MM.1S (cell line): ENCODE results near the gene ELMOD2.

Experiments
- DNase-seq: peaks from one replicate; pipeline ENCODE4 v3.0.0-alpha.2; 2015
- H2AFZ ChIP-seq: fragments of 300-600 bp; sonication (generic); 2 replicates; pipeline ENCODE4 v1.6.0; 2016; ENCODE audit warnings: antibody characterized with exemption, low read length
- H3F3A ChIP-seq: fragments of 300-600 bp; sonication (generic); 2 replicates; pipeline ENCODE4 v1.6.1; 2016; ENCODE audit warnings: mild to moderate bottlenecking, antibody characterized with exemption, low read length, moderate library complexity, mixed read lengths; ENCODE audit not compliant: insufficient read depth
- H3K27ac ChIP-seq: fragments of 300-600 bp; sonication (generic); 2 replicates; pipeline ENCODE4 v1.5.1; 2016; ENCODE audit warnings: mild to moderate bottlenecking, low read length
- H3K27me3 ChIP-seq: fragments of 300-600 bp; sonication (generic); replicated peaks from 2 replicates; pipeline ENCODE4 v1.6.0; 2016; ENCODE audit warnings: low read length; ENCODE audit not compliant: insufficient read depth
- H3K36me3 ChIP-seq: fragments of 300-600 bp; sonication (generic); replicated peaks from 2 replicates; pipeline ENCODE4 v1.6.1; 2016; ENCODE audit warnings: mild to moderate bottlenecking, low read length, mixed read lengths; ENCODE audit not compliant: insufficient read depth
- H3K4me1 ChIP-seq: fragments of 300-600 bp; sonication (generic); 2 replicates; pipeline ENCODE4 v1.6.1; 2016; ENCODE audit warnings: low read length, mixed read lengths
- H3K4me2 ChIP-seq: fragments of 300-600 bp; sonication (generic); 2 replicates; pipeline ENCODE4 v1.6.0; 2016; ENCODE audit warnings: low read depth, low read length
- H3K4me3 ChIP-seq: fragments of 300-600 bp; sonication (generic); 2 replicates; pipeline ENCODE4 v1.5.1; 2016; ENCODE audit warnings: low read length, mixed read lengths
- H3K79me2 ChIP-seq: fragments of 300-600 bp; sonication (generic); 2 replicates; pipeline ENCODE4 v1.6.1; 2016; ENCODE audit warnings: mixed run types, low read length, mixed read lengths
- H3K9ac ChIP-seq: fragments of 300-600 bp; sonication (generic); 2 replicates; pipeline ENCODE4 v1.6.1; 2016; ENCODE audit warnings: low read length, mixed read lengths
- H3K9me2 ChIP-seq: fragments of 300-600 bp; sonication (generic); replicated peaks from 2 replicates; pipeline ENCODE4 v1.6.1; 2016; ENCODE audit warnings: mild to moderate bottlenecking, low read length, mixed read lengths; ENCODE audit not compliant: insufficient read depth
- H3K9me3 ChIP-seq: fragments of 300-600 bp; sonication (generic); replicated peaks from 2 replicates; pipeline ENCODE4 v1.6.1; 2016; ENCODE audit warnings: mild to moderate bottlenecking, low read length, mixed read lengths; ENCODE audit not compliant: insufficient read depth
- H4K20me1 ChIP-seq: fragments of 300-600 bp; sonication (generic); 2 replicates; pipeline ENCODE4 v1.6.1; 2016; ENCODE audit warnings: mild to moderate bottlenecking, low read length, moderate library complexity, mixed read lengths; ENCODE audit not compliant: insufficient read depth
- CTCF ChIP-seq: fragments of 300-600 bp; sonication (generic); IDR thresholded peaks from 2 replicates; pipeline ENCODE4 v1.5.1; 2016; ENCODE audit warnings: antibody characterized with exemption, low read length, mixed read lengths
- EZH2 ChIP-seq: fragments of 300-600 bp; sonication (generic); optimal IDR thresholded peaks from 2 replicates; pipeline ENCODE3; 2017; ENCODE audit warnings: low read depth, mild to moderate bottlenecking, antibody characterized with exemption, low read length, mixed read lengths
- EZH2phosphoT487 ChIP-seq: fragments of 300-600 bp; sonication (generic); IDR thresholded peaks from 2 replicates; pipeline ENCODE4 v1.6.1; 2018; ENCODE audit warnings: antibody characterized with exemption, low read length

ELMOD2 gene

GRCh38 chr4:140569307-140569638, 45.3 kb downstream of the ELMOD2 start:
- Histone ChIP-seq H3K79me2 (no peaks in the 10 kb centered on the region), H3K27me3 (no peaks in the 10 kb centered on the region), H3K4me3 (no peak overlapping the region), H3K9me3 (no peaks in the 10 kb centered on the region), H3K9ac (no peak overlapping the region), H3K4me2 (no peak overlapping the region), H3K4me1 (no peaks in the 10 kb centered on the region), H2AFZ (no peak overlapping the region), H3F3A (no peaks in the 10 kb centered on the region), H3K9me2 (no peaks in the 10 kb centered on the region), H4K20me1 (no peaks in the 10 kb centered on the region), H3K36me3 (no peaks in the 10 kb centered on the region), H3K27ac (no peak overlapping the region)
- no peak for DNase-seq
- TF ChIP-seq EZH2, result no peak
- TF ChIP-seq CTCF, result no peak
- TF ChIP-seq EZH2phosphoT487, result no peak

- Histone ChIP-seq H3K79me2 (no peaks in the 10 kb centered on the region), H3K27me3 (no peaks in the 10 kb centered on the region)
Measured at GRCh38 chr4:140571620-140572019, 47.7 kb downstream of the ELMOD2 start.

GRCh38 chr4:140575489-140575888, 51.5 kb downstream of the ELMOD2 start:
- no peaks in the 10 kb centered on the region for H3K4me1 ChIP-seq
- no peak for TF ChIP-seq EZH2
- TF ChIP-seq CTCF, result no peak
- no peak for TF ChIP-seq EZH2phosphoT487
- no peaks in the 10 kb centered on the region for H3K79me2 ChIP-seq
- H3K4me3 ChIP-seq, result no peak overlapping the region
- H3K36me3 ChIP-seq, result no peaks in the 10 kb centered on the region
- H2AFZ ChIP-seq, result no peak overlapping the region
- H3K27ac ChIP-seq, result no peak overlapping the region
- no peaks in the 10 kb centered on the region for H3K27me3 ChIP-seq
- no peak for DNase-seq
- H3K9me3 ChIP-seq, result no peaks in the 10 kb centered on the region
- no peaks in the 10 kb centered on the region for H4K20me1 ChIP-seq
- no peak overlapping the region for H3K4me2 ChIP-seq
- no peak overlapping the region for H3K9ac ChIP-seq
- H3K9me2 ChIP-seq, result no peaks in the 10 kb centered on the region
- H3F3A ChIP-seq, result no peaks in the 10 kb centered on the region

More at GRCh38 chr4:140571620-140572019, 47.7 kb downstream of the ELMOD2 start:
- Histone ChIP-seq H2AFZ (no peak overlapping the region), H3K9me2 (no peaks in the 10 kb centered on the region), H3K4me3 (no peak overlapping the region), H3K4me2 (no peak overlapping the region), H3F3A (no peaks in the 10 kb centered on the region), H3K36me3 (no peaks in the 10 kb centered on the region), H4K20me1 (no peaks in the 10 kb centered on the region), H3K4me1 (no peaks in the 10 kb centered on the region), H3K9ac (no peak overlapping the region), H3K9me3 (no peaks in the 10 kb centered on the region), H3K27ac (no peak overlapping the region)
- no peak for DNase-seq
- no peak for TF ChIP-seq CTCF
- no peak for TF ChIP-seq EZH2
- TF ChIP-seq EZH2phosphoT487, result no peak

GRCh38 chr4:140579278-140579677, 55.3 kb downstream of the ELMOD2 start:
- no peak overlapping the region for H3K4me3 ChIP-seq
- no peak for TF ChIP-seq CTCF
- no peak for TF ChIP-seq EZH2
- no peak for TF ChIP-seq EZH2phosphoT487
- no peaks in the 10 kb centered on the region for H3K9me3 ChIP-seq
- no peak overlapping the region for H3K9ac ChIP-seq
- no peaks in the 10 kb centered on the region for H3F3A ChIP-seq
- no peaks in the 10 kb centered on the region for H4K20me1 ChIP-seq
- no peaks in the 10 kb centered on the region for H3K4me1 ChIP-seq
- no peak overlapping the region for H2AFZ ChIP-seq
- no peaks in the 10 kb centered on the region for H3K27me3 ChIP-seq
- no peaks in the 10 kb centered on the region for H3K9me2 ChIP-seq
- no peak overlapping the region for H3K4me2 ChIP-seq
- H3K27ac ChIP-seq, result no peak overlapping the region
- DNase-seq, result no peak
- H3K36me3 ChIP-seq, result no peaks in the 10 kb centered on the region
- H3K79me2 ChIP-seq, result no peaks in the 10 kb centered on the region
